ENCODE measurements around the gene CCDC187.
"Not testable (repeated sequence)": the region's sequence is repeated elsewhere in the genome, so short reads cannot be mapped to it uniquely, and the experiment has no call there.

Gene CCDC187

DNA sequence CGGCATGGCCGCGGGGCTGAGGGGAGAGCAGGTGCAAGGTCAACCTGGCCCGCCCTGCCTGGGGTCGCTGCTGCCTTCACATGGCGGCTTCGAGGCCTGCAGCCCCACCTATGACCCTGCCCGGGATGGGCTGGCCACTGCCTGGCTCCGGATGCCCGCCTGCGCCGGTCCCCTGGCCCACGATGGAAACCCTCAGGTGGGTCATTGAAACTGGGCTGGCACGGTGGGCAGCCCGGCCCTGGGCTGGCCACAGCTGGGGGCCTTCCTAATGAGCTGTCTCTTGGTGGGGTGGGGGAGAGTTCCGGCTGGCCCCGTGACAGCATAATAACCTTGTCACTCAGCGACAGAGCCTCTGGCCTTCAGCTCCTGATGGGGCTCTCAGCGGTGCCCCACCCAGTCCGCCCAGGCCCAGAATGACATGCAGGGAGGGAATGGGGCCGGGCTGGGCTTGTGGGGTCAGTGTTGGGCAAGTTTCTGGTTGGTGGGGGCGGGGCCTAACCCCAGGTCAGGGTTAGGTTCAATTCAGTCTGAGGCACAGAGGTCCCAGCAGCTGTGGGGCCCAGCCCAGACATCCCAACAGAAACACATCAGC lies at the start of gene CCDC187:
Gene CCDC187 (minus strand): TSS at position 270 of the 592 bp plus-strand sequence. CDS start 264 bp downstream, at position 6.
- DNase-seq = no peak

- no peak for DNase-seq
These were observed 49.2 kb upstream of the CCDC187 start for GRCh38 chr9:136353088-136353487.

GRCh38 chr9:136352682-136353081 lies 48.8 kb upstream of the CCDC187 start:
- DNase-seq = no peak

- not testable (repeated sequence) for DNase-seq
These were observed 48.0 kb upstream of the CCDC187 start for GRCh38 chr9:136351868-136352267.

DNA sequence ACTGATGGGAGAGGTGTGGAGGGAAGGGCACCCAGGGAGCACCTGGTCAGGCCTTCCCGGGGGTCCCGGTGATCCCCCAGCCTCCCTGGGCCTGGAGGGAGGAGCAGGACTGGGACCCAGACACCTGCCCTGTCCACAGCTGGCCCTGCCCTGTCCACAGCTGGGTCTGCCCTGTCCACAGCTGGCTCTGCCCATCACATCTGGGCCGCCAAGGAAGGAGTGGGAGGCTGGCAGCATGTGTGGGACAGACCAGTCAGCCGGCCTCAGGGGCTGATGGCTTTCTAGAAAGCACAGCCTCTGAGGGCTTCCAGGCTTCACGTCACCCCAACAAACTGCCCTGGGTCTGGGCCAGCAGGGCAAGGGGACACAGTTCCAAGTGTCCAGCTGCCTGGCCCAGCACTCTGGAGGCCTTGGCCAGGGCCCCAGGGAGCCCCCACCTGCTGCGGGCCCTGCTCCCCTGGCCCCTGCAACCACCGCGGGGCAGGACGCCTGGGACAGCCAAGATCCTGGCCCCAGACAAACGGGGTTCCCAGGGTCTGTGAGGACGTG lies 47.4 kb upstream of the CCDC187 start:
- DNase-seq = no peak

- no peak for DNase-seq
These were observed 45.7 kb upstream of the CCDC187 start for GRCh38 chr9:136349546-136349945.

GRCh38 chr9:136348691-136349090 lies 44.8 kb upstream of the CCDC187 start:
- no peak for DNase-seq

DNA sequence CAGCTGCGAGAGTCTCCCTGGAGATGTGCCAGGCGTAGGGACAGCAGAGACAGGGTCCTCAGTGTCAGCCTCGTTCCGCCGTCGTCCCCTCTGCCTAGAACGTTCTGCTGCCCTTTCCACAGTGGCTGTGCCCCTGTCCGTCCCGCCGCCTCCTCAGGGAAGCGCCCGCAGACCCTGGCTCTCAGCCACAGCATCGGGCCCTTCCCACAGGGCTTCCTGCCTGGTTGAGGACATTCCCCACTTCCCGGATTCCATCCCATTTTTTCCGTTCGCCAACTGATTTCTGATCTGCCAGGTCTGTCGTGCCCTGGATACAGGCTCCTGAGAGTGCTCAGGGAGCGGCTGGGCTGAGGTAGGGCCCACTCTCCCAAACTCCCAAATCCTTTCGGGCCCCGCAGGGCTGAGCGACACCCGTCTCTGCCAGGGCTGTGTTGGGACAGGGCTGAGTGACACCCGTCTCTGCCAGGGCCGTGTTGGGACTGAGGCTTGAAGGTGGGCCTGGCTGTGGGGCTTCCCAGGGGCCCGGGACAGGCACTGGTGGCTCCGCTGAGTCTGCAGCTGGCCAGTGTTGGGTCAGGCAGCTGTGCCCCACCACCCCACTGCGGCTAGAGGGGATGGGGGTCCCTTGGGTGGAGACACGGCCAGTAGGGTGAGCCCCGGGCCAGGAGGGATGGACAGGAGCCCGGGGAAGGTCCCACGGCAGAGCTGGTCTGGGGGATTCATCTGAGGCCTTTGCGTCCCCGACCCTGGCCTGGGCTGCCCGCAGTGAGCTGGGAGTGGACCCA lies 43.8 kb upstream of the CCDC187 start:
- no peak for DNase-seq

DNA sequence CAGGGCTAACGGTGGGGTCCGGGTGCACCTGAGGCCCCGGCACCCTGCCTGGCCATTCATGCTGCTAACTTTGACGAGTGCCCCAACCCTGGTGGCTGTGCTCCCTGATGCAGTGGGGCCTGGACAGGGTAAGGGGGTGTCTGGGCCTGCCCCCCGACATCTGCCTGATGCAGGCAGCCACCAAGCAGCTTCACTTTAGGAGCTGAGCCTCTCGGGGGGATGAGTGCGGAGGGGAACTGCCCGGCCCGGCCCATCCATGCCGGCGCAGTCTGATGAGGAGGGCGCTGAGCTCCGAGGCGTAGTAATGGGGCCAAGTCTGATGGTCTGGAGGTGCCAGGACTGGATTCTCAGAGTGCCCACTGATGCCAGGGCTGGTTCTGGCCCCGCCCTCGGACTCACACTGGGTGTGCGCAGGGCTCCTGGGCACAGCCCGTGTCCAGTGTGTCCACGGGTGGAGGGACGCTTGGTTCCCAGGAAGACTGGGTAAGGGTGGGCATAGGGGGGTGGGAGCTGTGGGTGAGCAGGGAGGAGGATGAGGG lies 43.1 kb upstream of the CCDC187 start:
- DNase-seq = no peak

DNA sequence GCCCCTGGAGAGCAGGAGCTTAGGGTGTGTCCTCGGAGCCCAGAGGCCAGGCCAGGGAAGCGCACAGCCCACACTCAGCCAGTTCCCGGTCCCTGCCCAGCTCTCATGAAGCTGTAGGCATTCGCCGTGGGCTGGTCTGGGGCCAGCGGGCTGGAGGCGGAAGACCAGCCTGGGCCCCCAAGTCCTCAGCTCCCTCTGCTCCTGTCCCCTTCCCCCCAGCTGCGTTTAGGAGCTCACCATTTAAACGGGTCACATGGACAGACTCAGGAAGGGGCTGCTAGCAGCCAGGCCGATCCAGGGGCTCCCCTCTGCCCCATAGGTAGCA lies 42.2 kb upstream of the CCDC187 start:
- DNase-seq = no peak

DNA sequence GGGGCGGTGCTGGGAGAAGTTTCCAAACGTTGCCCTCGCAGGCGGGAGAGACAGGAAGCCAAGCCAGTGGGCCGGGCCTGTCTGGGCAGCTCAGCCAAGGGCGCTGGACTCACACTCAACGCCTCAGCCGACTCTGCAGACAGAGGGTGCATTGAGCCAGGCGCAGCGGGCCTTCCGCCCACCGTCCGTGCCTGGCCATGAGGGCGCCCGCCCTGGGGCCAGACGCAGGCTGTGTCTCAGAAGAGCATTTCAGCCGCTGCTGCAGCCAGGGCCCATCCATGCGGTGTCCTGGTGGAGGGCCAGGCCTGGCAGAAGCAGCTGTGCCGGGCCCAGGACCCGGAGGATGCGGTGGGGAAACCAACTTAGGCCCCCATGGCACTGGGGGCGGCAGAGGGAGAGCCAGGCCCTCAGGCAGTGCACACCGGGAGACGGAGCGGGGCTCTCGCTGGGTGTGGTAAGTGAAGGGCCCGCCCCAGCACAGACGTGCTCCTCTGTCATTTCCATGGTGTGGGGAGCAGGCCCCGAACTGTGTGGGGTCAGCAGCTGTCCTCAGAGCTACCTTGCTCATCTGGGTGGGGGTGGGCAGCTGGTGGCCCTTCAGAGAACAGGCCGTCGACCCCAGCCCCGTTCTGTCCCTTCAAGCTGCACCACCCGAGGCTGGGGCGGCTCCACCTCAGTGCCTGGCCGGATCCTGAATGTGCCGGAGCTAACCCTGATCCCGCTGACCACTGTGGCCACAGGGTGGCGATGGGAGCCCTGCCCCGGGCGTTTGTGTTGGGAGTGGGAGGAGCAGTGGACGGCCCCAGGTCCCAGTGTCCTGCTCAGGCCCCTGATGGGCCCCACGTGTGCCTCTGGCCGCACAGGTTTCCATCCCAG lies 41.6 kb upstream of the CCDC187 start:
- DNase-seq = no peak

GRCh38 chr9:136344544-136345280 lies 40.8 kb upstream of the CCDC187 start:
- no peak for DNase-seq

GRCh38 chr9:136343884-136344269 lies 40.0 kb upstream of the CCDC187 start:
- no peak for DNase-seq

DNA sequence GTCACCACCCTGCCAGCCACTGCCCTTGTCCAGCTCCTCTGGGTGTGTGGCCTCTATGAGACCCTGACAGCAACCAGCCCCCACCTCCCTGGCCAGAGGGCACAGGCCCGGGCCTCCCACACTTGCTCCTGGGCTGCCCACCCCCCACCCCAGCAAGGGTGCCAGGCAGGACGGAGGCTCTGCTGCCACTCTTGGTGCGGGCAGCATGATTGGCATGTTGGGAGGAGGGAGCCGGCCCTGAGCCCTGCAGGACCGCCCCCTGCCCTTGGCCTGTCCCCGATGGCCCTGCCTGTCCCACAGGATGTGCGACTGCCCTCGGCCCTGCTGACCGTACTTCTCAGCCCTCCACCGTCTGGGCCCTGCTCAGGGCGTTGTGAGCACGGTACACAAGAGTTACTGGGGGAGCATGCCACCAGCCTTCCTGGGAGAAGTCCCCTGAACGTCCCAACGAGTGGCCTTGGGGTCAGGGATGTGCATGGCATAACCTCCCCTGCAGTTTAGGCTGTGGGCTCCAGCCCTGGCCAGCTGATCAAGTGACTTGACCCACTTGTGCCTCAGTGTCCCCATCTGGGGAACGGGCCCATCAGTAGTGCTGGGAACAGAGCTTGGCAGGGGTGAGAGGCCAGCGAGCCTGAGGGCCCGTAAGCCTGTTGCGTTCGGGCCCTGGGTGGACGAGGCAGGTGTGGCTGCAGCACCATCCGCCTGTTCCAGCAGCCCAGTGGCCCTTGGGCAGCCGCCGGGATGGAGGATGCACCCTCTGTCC lies 39.4 kb upstream of the CCDC187 start:
- DNase-seq = no peak

GRCh38 chr9:136342181-136343120 lies 38.6 kb upstream of the CCDC187 start:
- no peak for DNase-seq

DNA sequence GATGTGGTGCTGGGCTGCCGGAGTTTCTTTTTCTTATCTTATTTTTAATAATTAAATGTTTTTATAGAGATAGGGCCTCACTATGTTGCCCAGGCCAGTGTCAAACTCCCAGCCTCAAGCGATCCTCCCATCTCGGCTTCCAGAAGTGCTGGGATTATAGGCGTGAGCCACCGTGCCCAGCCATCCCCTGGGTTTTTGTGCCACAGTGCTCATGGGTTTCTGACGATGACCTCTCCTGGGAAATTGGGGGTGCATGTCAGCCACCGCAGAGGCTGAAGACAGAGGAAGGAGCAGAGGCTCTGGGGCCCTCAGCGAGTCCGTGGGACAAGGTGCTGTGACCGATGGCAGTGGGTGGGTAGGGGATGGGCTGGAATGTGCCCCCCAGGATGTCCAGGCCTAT lies 37.9 kb upstream of the CCDC187 start:
- DNase-seq = no peak

- no peak for DNase-seq
These were observed 37.3 kb upstream of the CCDC187 start for GRCh38 chr9:136341042-136341655.

DNA sequence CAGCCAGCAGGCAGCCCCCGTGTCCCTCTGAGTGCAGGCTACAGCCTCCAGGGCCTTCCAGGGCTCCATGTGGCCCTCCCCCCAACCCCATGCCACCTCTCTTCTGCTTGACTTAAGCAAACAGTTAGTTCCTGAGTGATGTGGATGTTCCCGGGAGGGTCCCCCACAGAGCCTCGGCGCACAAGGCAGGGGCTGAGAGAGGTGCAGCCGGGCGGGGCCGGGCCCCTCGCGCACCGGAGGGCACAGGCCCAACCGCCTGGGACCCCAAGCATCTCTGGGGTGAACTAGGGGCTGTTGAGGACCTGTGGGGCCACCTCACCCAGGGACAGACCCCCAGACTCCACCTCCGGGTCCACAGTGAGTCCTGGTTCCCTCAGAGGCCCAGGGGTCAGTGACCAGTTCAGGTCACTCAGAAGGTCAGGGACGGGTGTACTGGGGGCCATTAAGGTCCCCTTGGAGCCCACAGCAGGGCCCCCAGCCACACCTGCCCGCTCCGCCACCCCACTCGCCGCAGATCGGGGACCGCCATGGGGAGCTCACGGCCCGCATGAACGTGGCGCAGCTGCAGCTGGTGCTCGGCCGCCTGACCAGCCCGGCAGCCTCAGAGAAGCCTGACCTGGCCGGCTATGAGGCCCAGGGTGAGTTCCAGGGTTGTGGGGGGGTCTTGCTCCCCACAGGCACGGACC lies 36.6 kb upstream of the CCDC187 start:
- no peak for DNase-seq

DNA sequence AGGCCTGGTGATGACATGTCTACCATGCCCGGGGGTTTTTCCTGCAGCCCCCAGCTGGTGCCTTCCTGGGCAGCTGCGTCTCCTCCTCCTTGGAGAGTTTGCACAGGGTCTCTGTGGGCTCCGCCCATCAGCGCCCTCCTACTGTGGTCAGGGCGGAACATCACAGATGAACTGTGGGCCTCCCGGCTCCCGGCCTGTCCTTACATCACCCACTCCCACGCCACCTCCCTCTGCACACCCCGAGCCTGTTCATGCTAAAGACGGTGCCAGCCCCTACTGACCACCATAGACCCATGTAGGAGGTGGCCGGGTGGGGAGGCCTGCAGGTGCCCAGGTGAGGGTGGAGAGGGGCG lies 36.0 kb upstream of the CCDC187 start:
- DNase-seq = no peak
